Hematopoietic multipotent progenitor cell treated with erythropoietin and hydrocortisone succinate and interleukin-3 and kit ligand, for 8 days (in vitro differentiated cells): Measurements from ENCODE around the gene RTEL1.
"Not testable (repeated sequence)": the region's sequence is repeated elsewhere in the genome, so short reads cannot be mapped to it uniquely, and the experiment has no call there.

Experiments used
- DNase-seq: peaks from one replicate; pipeline ENCODE4 v3.0.0-alpha.2; 2015

Gene RTEL1

DNA sequence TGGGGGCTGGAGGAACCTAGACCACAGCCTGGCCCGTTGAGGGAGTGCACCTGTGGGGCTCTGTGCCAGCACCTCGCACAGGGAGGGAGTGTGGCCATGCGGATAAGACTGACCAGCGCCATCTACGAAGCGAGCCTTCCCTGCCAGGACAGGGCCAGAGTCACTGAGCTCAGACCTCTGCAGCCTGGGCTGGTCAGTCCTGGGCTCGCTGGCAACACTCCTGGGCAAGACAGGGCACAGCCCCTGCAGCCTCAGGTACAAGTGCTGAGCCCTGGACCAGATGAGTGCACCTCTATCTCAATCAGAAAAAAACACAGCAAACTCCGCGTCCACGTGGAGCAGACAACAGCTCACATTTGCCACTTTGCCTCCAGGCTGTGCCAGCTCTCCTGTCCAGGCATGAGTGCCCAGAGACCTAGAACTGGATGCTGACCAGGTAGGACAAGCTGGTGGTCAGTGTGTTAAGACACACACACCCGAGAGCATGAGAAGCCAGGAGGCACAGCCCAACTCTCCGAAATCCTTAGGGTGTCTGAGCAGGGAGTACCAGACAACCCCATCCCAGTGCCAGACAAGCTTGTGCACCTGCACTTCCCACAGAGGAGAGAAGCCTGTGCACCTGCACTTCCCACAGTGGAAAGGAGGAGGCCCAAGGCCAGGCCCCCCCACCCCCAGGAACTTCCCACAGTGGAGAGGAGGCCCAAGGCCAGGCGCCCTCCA, 44.8 kb downstream of the RTEL1 start:
- no peak for DNase-seq

DNA sequence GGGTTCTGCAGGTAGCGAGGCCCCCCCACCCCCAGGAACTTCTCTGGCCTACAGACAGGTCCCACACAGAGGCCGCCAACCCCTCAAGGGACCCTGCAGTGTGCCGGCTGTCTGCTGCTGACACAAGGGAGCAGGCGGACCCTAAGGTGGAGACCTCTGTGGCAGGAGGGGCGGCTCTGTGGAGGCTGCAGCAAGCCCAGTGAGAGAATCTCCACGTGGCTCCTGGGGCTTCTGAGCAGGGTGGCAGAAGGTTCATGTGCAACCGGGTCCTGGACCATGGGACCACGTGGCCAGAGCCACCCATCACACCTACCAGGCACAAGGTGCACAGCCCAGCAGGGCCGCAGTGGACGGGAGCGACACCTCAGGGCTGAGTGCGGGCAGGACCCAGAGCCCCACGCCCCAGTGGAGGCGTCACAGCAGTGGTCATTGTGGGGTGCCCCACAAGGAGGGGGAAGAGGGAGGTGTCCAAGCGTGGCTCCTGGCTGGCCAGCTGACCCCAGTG, 45.4 kb downstream of the RTEL1 start:
- DNase-seq = no peak

DNA sequence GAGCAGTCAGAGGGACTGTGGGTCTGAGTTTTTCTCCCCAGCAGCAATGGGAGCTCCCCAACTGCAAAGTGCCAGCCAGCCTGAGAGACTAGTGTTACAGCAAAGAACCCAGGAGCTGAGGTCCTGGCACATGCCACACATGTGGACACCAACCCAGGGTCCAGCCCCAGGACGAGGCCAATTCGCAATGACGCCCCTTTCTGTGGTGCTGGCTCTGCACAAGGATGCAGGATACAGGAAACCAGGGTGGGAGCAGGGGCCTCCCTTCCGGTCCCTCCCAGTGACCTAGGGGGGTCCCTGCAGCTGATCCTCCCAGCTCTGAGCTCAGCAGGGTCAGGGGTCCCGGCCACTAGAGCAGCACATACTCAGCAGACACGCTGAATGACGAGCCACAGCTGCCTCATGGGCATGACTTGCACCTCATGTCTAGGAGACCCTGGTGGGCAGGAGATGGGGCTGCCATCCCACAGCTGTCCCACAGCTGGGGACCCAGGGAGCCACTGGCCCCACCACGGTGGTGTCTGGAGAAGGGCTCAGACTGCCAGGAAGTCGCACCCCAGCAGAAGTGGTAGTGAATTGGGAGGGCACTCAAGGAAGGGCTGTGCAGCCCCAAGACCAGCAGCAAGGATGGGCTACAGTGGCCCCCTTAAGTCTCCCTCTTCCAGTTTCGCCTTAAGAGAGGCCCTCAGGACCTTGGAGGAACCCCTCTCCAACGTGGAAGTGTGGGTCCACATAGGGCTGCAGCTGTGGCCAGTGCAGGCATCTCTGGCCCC, 46.0 kb downstream of the RTEL1 start:
- DNase-seq = no peak

DNA sequence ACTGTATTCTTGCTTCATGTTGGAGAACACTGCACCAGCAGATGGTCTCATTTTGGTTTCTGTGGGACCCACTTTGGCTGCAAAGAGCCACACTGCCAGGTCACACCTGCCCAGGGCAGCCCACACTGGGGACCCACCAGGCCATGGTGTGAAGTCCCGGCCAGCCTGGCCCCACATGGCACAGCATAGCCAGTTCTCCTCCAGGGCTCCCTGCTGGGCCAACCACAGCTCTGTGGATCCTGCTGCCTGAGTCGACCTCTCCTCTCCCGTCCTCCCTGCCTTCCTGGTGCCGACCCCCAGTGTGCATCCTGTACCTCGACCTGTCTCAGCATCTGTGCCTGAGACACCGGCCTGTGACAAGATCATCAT, 46.6 kb downstream of the RTEL1 start:
- no peak for DNase-seq

DNA sequence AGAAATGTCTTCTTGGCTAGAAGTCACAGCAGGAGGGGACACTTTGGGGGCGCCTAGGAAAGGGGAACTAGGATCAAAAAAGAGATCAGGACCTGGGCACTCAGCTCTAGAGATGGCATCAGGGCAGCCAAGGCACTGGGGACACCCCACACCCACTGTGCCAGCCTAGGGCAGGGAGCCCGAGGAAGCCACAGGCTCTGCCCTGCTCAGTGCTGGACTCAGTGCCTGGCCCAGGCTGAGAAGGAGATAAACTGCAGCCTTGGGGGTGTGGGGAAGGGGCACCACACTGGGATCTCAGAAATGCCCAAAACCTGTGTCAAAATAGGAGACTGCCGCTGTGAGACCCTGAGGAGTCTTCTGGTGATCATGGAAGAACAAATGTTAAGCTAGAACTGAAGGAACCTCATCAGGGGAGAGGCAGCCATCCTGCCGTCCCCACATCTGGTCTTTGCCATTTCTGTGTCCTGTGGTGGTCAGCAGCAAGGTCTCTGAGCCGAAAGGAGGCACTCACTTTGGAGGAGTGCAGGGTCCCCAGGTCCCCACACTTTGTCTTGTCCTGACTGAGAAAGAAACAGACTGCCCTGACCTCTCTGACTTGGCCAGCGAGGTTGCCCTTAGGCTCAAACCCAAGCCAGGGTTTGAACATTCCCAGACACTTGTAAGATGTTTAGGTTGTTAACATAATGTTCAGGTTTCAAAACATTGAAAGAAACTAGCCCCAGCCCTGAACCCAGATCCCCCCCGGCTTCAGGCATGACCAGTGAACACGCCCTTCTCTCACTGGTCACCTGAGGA, 47.3 kb downstream of the RTEL1 start:
- no peak for DNase-seq

DNA sequence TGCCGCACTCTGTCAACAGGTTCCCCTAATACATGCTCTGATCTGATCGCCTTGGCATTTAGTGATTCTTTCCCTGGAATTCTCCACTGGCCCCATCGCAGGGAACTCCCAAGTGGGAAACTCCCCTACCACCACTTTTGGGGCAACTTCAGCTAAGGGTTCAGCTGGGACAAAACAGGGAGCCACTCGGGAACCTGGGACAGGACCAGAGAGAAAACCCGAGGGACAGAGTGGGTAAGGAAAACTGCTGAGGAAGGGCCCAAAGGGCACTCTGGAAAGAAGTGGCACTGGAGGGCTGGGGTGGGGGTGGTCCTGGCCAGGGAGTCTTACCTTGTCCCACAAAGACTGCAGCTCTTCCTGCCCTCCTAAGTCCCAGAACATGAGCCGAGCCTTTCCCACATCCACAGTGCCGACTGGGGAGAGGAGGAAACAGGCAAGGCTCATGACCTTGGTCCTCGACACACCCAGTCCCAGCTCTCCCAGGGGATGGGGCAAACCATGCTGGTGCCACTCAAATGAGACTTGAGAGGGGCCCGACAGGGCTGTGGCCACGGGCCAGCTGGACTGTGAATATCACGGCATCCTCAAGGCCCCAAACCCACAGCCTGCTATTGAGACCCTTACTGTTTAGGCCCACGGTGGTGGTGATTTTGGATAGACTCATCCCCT, 48.0 kb downstream of the RTEL1 start:
- DNase-seq = no peak

DNA sequence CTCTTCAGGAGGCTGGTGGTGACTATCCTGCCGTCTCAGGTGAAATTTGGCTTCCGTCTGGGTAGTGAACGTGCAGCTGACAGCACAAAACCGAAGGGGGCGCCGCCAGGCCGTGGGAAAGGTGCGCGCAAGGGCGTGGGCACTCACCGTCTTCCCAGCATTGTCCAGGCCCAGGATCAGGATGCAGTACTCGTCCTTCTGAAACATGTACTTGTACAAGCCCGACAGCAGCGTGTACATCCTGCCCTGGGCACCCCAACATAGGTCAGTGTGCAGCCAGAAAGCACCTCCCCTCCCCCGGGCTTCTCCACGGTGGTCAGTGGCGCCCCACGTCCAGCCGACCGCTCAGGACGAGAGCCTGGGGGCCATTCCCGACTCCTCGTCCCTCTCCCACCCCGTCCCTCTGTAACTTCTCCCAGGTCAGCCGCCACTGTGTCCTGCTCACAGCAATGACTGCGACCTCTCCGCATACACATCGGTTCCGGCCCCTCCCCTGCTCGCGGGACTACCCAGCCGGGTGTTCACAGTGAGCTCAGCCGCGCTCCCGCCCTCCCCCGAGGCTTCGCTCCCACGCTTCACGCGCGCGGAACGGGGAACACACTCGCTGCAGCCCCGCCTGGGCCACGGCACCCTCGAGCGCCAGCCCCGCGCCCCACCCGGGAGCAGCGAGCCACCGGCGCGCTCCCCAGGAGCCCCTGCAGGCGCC, 48.9 kb downstream of the RTEL1 start:
- DNase-seq = peak; percentile 56

DNA sequence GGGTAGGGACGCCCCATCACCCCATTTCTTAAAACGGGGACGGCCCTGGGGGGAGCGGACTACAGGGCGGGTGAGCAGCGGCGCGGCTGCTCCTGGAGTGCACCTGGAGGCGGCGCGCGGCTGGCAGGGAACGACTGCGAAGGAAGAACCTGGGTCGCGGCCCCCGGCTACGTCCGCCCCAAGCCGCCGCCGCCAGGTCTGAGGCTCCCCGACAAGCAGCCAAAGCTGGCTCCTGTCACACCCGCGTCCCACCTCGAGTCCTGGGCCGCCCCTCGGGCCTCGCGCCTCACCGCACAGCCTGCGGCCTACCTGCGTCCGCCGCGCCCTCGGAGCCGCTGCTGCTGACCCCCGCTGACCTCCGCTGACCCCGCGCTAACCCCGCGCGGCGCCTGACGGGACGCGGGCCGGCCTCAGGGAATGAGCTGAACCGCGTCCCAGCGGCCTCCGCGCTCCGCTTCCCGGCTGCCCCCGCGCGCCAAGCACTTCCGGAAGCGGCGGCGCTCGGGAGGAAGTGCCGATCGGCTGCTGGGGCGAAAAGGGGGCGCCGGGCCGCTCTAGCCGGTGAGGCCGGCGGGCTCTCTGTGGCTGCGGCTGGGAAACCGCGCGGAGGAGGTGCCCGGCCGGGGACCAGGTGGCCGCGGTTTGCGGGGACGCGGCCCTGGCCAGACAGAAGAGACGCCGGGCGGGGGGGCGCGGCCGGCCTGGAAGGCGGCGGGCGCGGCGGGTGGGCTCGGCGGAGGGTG, 49.6 kb downstream of the RTEL1 start, which contains the start of the genes ARFRP1 and ZGPAT:
ARFRP1 (minus strand) TSS at position 419 of the 743 bp plus-strand sequence. CDS start 885 bp downstream, outside the sequence.
ZGPAT (plus strand) TSS at position 482 of the 743 bp plus-strand sequence. CDS start 542 bp downstream, outside the sequence.
- peak; percentile 85 for DNase-seq

DNA sequence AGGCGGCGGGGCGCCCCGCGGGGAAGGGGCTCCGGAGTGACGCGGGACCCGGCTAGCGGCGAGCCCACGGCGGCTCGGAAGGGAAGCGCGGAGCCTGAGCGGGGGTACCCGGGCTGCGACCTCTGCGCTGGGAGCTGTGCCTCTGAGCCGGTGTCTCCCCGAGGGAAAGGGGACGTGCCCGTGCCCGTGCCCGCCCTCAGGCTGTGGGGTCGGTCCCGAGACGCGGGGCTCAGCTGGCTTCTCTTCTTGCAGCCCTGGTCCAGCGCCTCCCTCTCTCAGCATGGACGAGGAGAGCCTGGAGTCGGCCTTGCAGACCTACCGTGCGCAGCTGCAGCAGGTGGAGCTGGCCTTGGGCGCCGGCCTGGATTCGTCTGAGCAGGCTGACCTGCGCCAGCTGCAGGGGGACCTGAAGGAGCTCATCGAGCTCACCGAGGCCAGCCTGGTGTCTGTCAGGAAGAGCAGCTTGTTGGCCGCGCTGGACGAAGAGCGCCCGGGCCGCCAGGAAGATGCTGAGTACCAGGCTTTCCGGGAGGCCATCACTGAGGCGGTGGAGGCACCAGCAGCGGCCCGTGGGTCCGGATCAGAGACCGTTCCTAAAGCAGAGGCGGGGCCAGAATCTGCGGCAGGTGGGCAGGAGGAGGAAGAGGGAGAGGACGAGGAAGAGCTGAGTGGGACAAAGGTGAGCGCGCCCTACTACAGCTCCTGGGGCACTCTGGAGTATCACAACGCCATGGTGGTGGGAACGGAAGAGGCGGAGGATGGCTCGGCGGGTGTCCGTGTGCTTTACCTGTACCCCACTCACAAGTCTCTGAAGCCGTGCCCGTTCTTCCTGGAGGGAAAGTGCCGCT, 50.4 kb downstream of the RTEL1 start:
- DNase-seq = no peak

DNA sequence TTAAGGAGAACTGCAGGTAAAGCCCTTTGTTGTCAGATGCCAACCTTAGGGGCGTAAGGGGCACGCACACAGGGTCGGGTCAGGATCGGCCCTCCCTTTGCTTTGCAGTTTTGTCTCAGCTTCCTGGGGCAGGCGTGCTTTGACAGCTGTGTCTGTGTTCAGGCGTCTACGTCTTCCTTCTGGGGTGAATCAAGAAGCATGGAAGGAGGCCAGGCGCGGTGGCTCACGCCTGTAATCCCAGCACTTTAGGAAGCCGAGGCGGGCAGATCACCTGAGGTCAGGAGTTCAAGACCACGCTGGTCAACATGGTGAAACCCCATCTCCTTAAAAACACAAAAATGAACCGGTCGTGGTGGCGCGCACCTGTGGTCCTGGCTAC, 51.0 kb downstream of the RTEL1 start:
- DNase-seq = no peak

DNA sequence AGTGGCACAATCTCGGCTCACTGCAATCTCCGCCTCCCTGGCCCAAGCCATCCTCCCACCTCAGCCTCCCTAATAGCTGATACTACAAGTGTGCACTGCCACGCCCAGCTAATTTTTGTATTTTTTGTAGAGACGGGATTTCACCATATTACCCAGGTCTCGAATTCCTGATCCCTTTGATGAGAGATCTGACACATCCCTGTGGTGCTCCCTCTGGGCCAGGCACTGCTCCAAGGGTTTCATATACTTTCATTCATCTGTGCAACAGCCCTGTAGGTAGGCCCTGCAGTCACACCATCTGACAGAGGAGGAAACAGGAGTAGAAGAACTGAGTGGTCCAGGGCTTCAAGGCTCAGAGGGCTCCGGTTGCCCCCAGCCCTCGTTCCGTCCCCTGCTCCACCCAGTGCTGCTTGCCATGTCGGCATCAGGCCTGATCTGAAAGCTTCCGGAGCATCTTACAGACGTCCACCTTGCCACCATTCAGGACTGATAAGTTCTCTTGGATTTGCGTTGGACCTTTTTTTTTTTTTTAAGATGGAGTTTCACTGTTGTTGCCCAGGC, 53.1 kb downstream of the RTEL1 start:
- DNase-seq = no peak

DNA sequence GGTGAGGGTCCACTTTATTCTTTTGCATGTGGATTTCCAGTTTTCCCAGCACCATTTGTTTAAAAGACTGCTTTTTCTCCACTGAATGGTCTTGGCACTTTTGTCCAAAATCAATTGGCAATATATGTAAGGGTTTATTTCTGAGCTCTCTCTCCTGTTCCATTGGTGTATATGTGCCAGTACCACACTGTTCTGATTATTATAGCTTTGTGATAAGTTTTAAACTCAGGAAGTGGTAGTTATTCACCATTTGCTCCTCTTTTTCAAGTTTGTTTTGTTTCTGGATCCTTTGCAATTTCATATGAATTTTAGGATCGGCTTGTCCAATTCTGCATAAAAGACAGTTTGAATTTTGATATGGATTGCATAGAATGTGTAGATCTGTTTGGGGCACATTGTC, 54.1 kb downstream of the RTEL1 start:
- DNase-seq = no peak

DNA sequence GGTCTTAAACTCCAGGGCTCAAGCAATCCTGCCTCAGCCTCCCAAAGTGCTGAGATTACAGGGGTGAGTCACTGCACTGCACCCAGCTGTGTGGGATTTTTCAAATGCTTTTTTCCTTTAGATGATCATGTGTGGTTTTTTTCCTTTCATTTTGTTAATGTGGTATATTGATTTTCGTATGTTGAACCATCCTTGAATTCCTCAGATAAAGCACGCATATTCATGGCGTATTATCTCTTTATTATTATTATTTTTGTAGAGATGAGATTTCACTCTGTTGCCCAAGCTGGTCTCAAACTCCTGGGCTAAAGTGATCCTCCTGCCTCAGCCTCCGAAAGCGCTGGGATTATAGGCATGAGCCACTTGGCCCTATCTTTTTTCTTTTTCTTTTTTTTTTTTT, 56.7 kb downstream of the RTEL1 start:
- DNase-seq = no peak

DNA sequence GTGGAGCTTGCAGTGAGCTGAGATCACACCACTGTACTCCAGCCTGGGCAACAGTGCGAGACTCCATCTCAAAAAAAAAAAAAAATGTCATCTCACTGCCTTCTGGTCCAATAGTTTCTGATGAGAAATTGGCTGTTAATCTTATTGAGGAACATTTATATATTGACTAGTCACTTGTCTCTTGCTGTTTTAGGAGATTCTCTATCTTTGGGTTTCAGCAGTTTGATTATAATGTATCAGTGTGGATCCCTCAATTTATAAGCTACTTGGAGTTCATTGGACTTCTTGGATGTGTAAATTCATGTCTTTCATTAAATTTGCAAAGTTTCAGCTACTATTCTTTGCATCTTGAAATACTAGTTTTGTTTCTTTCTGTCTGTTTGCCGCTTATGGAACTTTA, 60.9 kb downstream of the RTEL1 start:
- no peak for DNase-seq

DNA sequence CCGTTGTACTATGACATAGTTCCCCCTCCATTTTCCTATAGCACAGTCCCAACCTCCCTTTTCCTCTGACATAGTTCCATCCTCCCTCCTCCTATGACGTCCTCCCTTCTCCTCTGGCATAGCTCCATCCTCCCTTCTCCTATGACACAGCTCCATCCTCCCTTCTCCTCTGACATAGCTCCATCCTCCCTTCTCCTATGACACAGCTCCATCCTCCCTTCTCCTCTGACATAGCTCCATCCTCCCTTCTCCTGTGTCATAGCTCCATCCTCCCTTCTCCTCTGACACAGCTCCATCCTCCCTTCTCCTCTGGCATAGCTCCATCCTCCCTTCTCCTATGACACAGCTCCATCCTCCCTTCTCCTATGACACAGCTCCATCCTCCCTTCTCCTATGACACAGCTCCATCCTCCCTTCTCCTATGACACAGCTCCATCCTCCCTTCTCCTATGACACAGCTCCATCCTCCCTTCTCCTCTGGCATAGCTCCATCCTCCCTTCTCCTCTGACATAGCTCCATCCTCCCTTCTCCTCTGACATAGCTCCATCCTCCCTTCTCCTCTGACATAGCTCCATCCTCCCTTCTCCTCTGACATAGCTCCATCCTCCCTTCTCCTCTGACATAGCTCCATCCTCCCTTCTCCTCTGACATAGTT, 65.0 kb downstream of the RTEL1 start:
- DNase-seq = not testable (repeated sequence)

DNA sequence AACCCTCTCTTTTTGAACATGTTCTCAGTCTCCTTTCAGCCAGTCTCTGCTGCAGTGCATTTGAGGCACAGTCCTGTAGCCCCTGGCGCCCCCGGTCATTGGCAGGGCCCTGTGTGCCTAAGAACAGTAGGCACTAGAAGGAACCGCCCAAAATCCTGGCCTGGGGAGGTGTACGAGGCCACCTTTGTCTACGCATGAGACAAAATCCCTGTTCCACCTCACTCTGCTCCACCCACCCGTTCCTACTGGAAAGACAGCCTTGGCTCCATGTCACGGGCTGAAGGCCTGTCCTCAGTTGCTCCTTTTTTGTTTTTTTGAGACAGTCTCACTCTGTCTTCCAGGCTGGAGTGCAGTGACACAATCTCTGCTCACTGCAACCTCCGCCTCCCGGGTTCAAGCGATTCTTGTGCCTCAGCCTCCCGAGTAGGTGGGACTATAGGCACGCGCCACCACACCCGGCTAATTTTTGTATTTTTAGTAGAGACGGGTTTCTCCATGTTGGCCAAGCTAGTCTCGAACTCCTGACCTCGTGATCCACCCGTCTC, 72.1 kb downstream of the RTEL1 start:
- not testable (repeated sequence) for DNase-seq

DNA sequence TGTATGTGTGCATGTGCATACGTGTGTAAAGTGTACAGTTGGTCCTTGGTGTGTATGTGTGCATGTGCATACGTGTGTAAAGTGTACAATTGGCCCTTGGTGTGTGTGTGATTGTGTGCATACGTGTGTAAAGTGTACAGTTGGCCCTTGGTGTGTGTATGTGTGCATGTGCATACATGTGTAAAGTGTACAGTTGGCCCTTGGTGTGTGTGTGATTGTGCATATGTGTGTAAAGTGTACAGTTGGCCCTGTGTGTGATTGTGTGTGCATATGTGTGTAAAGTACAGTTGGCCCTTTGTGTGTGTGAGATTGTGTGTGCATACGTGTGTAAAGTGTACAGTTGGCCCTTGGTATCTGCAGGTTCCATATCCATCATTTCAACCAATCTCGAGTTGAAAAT, 73.3 kb downstream of the RTEL1 start:
- no peak for DNase-seq

DNA sequence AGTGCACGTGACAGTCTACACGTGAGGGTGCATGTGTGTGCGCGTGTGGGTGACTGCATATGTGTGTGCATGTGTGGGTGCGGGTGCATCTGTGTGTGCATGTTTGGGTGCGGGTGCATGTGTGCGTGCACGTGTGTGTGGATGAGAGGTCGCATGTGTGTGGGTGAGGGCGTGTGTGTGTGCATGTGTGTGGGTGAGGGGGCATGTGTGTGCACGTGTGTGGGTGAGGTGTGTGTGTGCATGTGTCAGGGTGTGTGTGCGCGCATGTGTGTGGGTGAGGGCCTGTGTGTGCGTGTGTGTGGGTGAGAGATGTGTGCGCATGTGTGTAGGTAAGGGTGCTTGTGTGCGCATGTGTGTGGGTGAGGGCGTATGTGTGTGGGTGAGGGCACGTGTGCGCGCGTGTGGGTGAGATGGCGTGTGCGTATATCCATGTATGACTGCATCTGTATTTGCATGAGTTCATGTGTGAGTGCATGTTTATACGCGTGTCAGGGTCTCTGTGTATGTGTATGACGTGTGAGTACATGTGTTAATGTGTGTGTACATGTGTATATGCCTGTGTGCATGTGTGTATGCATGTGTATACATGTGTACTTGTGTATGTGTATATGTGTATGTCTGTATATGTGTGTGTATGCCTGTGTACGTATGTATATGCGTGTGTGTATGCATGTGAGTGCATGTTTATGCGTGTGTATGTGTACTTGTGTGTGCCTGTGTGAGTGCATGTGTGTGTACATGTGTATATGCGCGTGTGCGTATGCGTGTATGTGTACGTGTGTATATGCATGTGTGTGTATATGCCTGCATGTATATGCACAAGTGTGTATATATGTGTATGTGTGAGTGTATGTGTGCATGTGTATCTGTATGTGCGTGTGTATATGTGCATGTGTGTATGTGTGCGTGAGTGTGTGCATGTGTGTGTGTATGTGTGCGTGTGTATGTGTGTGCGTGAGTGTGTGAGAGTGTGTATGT, 74.3 kb downstream of the RTEL1 start:
- no peak for DNase-seq
